K562 (cell line): Measurements from ENCODE around the gene EGLN3. TPM values are rescaled to one million over a fixed set of nuclear protein-coding genes. Genes with fewer than 3 reads are reported as not detected.

ENCODE experiments used
- BCL6 ChIP-seq: fragments of 250-450 bp; sonication (Bioruptor Pico); IDR thresholded peaks from 2 replicates; pipeline ENCODE4 v1.4.0; 2020
- C11orf30 ChIP-seq: fragments of 450-650 bp; IDR thresholded peaks from 2 replicates; pipeline ENCODE4 v1.6.1; 2016; ENCODE audit warnings: low read depth, mild to moderate bottlenecking
- HMGN3 ChIP-seq: IDR thresholded peaks from 2 replicates; pipeline ENCODE4 v1.6.1; 2011; ENCODE audit warnings: borderline replicate concordance, low read depth, mild to moderate bottlenecking, mixed read lengths, low read length; ENCODE audit not compliant: insufficient read length; ENCODE audit errors: extremely low read depth
- ILK ChIP-seq: fragments of 450-650 bp; IDR thresholded peaks from 2 replicates; pipeline ENCODE4 v1.6.1; 2016; ENCODE audit warnings: missing genetic modification characterization, low read depth, mild to moderate bottlenecking, missing compliant biosample characterization, moderate library complexity, borderline replicate concordance
- KDM5B ChIP-seq: fragments of 200-600 bp; sonication (generic); IDR thresholded peaks from 2 replicates; pipeline ENCODE4 v1.6.1; 2012; ENCODE audit warnings: low read depth, mild to moderate bottlenecking, moderate library complexity, low read length, control low read depth, inconsistent platforms; ENCODE audit not compliant: insufficient replicate concordance
- KLF1 ChIP-seq: fragments of 450-650 bp; IDR thresholded peaks from 2 replicates; pipeline ENCODE4 v1.6.1; 2016; ENCODE audit warnings: missing genetic modification characterization, missing compliant biosample characterization
- MEF2A ChIP-seq: IDR thresholded peaks from 2 replicates; pipeline ENCODE4 v1.6.1; 2011; ENCODE audit warnings: low read depth, mild to moderate bottlenecking, low read length, moderate library complexity; ENCODE audit not compliant: control insufficient read depth
- MTA1 ChIP-seq: fragments of 450-650 bp; IDR thresholded peaks from 2 replicates; pipeline ENCODE4 v1.6.1; 2017; ENCODE audit warnings: borderline replicate concordance
- NFRKB ChIP-seq: fragments of 450-650 bp; IDR thresholded peaks from 2 replicates; pipeline ENCODE4 v1.6.1; 2016; ENCODE audit warnings: low read depth
- SRSF1 ChIP-seq: fragments of 200-400 bp; formaldehyde crosslinking; IDR thresholded peaks from 2 replicates; pipeline ENCODE4 v1.6.1; 2017; ENCODE audit warnings: mild to moderate bottlenecking, low read depth, low read length, moderate library complexity
- TBP ChIP-seq: optimal IDR thresholded peaks from 2 replicates; pipeline ENCODE3; 2011; ENCODE audit warnings: low read depth, low read length, improper control_type of control experiment
- TCF3 ChIP-seq: sonication (generic); formaldehyde crosslinking; IDR thresholded peaks from 2 replicates; pipeline ENCODE4 v1.4.0; 2020; ENCODE audit warnings: mild to moderate bottlenecking, missing genetic modification reagents
- TRIM24 ChIP-seq, 2 experiments: fragments of 450-650 bp; IDR thresholded peaks; 2 replicates each; pipeline ENCODE4 v1.6.1; 2016
- ZNF174 ChIP-seq: fragments of 250-450 bp; sonication (Bioruptor Pico); IDR thresholded peaks from 2 replicates; pipeline ENCODE4 v1.4.0; 2020; ENCODE audit warnings: mild to moderate bottlenecking
- ZNF384 ChIP-seq: IDR thresholded peaks from 2 replicates; pipeline ENCODE4 v1.6.1; 2012; ENCODE audit warnings: low read depth, low read length, improper control_type of control experiment
- polyA plus RNA-seq, 8 experiments: library from polyadenylated mRNA; depleted of rRNA in 4 of 8; stranded (reverse) in 5 of 8; unstranded in 3 of 8; fragments of >200 nt; fragmentation: Nextera tagmentation in 2 of 8; fragmentation: Illumina TruSeq in 1 of 8; extraction: Ambion mirVana in 2 of 8; extraction: Trizol in 1 of 8; gene quantifications; 2 replicates each; pipeline versions ENCODE4 v1.2.1 to v1.2.3, GENCODE V29; 2011 to 2014; ENCODE audit warnings: inconsistent platforms in 1 of 8, missing spikeins in 1 of 8
- total RNA-seq, 7 experiments: library from RNA; depleted of rRNA in 6 of 7; stranded (reverse); fragments of >200 nt in 6 of 7; fragmentation: Illumina TruSeq in 2 of 7; extraction: Trizol in 2 of 7; gene quantifications; 2 replicates each; pipeline versions ENCODE4 v1.2.1 to v1.2.3, GENCODE V29; 2011 to 2021; ENCODE audit warnings: low replicate concordance in 1 of 7
- TF ChIP-seq, protein P1 (sequence below): fragments of 450-650 bp; formaldehyde crosslinking; IDR thresholded peaks from 2 replicates; pipeline ENCODE4 v1.4.0; 2022; ENCODE audit warnings: missing genetic modification characterization
- TF ChIP-seq, protein P2 (sequence below): sonication (generic); formaldehyde crosslinking; IDR thresholded peaks from 2 replicates; pipeline ENCODE4 v1.8.0; 2022; ENCODE audit warnings: missing genetic modification reagents, mild to moderate bottlenecking, moderate library complexity, borderline replicate concordance
- TF ChIP-seq, protein P3 (sequence below): sonication (generic); formaldehyde crosslinking; IDR thresholded peaks from 2 replicates; pipeline ENCODE4 v1.8.0; 2022; ENCODE audit warnings: missing genetic modification reagents, mild to moderate bottlenecking, borderline replicate concordance
- TF ChIP-seq, protein P4 (sequence below): fragments of 250-450 bp; sonication (Bioruptor Pico); IDR thresholded peaks from 2 replicates; pipeline ENCODE4 v1.5.1; 2021; ENCODE audit warnings: mild to moderate bottlenecking
- TF ChIP-seq, protein P5 (sequence below): sonication (generic); formaldehyde crosslinking; IDR thresholded peaks from 2 replicates; pipeline ENCODE4 v1.8.1; 2023; ENCODE audit warnings: mild to moderate bottlenecking, missing genetic modification reagents, moderate library complexity
- TF ChIP-seq, protein P6 (sequence below): fragments of 450-650 bp; formaldehyde crosslinking; IDR thresholded peaks from 2 replicates; pipeline ENCODE4 v1.4.0; 2022; ENCODE audit warnings: missing genetic modification characterization

EGLN3 gene
- total and polyA plus RNA-seq, 9 of the 15 experiments (the other 6 are each of a cell fraction or from before 2014, with no cell fraction given), result 2.5 to 87.6 (median 5.8) TPM

DNA sequence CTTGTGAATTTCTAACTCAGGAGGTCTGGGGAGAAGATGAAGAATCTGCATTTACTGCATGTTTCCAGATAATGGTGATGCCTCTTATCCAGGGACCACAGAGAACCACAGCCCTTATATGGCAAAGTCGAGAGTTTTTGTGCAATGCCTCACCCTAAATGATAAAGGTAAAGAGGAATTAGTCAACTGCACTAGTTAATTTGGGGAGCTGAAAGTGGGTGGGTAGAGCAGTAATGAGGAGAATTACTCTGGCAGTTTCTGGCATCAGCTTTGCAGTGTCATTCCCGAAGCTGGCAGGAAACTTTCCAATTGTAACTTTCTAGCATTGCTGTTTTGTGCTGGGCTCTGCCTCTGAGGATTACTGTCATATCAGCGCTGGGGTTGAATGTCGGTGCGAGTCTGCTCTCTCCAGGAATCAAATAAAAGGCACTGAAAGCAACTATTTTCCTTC is 10.3 kb downstream of the EGLN3 start (continued):
- TF ChIP-seq NFRKB, result no peak
- TF ChIP-seq ZNF174 (CRISPR knock-in tag), result no peak
- TF ChIP-seq TRIM24 (IDR thresholded peaks at IDR 0.05), result no peak
- no peak for TF ChIP-seq KDM5B
- TF ChIP-seq TBP, result peak; percentile 20
- peak; percentile 69 for TF ChIP-seq TCF3 (CRISPR knock-in tag)
- TF ChIP-seq, protein P1, sequence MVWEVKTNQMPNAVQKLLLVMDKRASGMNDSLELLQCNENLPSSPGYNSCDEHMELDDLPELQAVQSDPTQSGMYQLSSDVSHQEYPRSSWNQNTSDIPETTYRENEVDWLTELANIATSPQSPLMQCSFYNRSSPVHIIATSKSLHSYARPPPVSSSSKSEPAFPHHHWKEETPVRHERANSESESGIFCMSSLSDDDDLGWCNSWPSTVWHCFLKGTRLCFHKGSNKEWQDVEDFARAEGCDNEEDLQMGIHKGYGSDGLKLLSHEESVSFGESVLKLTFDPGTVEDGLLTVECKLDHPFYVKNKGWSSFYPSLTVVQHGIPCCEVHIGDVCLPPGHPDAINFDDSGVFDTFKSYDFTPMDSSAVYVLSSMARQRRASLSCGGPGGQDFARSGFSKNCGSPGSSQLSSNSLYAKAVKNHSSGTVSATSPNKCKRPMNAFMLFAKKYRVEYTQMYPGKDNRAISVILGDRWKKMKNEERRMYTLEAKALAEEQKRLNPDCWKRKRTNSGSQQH (CRISPR knock-in tag), result no peak
- no peak for TF ChIP-seq MEF2A
- TF ChIP-seq MTA1, result no peak
- TF ChIP-seq, protein P2, sequence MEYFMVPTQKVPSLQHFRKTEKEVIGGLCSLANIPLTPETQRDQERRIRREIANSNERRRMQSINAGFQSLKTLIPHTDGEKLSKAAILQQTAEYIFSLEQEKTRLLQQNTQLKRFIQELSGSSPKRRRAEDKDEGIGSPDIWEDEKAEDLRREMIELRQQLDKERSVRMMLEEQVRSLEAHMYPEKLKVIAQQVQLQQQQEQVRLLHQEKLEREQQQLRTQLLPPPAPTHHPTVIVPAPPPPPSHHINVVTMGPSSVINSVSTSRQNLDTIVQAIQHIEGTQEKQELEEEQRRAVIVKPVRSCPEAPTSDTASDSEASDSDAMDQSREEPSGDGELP (CRISPR knock-in tag), result no peak
- TF ChIP-seq, protein P3, sequence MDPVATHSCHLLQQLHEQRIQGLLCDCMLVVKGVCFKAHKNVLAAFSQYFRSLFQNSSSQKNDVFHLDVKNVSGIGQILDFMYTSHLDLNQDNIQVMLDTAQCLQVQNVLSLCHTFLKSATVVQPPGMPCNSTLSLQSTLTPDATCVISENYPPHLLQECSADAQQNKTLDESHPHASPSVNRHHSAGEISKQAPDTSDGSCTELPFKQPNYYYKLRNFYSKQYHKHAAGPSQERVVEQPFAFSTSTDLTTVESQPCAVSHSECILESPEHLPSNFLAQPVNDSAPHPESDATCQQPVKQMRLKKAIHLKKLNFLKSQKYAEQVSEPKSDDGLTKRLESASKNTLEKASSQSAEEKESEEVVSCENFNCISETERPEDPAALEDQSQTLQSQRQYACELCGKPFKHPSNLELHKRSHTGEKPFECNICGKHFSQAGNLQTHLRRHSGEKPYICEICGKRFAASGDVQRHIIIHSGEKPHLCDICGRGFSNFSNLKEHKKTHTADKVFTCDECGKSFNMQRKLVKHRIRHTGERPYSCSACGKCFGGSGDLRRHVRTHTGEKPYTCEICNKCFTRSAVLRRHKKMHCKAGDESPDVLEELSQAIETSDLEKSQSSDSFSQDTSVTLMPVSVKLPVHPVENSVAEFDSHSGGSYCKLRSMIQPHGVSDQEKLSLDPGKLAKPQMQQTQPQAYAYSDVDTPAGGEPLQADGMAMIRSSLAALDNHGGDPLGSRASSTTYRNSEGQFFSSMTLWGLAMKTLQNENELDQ (CRISPR knock-in tag), result no peak
- TF ChIP-seq, protein P4, sequence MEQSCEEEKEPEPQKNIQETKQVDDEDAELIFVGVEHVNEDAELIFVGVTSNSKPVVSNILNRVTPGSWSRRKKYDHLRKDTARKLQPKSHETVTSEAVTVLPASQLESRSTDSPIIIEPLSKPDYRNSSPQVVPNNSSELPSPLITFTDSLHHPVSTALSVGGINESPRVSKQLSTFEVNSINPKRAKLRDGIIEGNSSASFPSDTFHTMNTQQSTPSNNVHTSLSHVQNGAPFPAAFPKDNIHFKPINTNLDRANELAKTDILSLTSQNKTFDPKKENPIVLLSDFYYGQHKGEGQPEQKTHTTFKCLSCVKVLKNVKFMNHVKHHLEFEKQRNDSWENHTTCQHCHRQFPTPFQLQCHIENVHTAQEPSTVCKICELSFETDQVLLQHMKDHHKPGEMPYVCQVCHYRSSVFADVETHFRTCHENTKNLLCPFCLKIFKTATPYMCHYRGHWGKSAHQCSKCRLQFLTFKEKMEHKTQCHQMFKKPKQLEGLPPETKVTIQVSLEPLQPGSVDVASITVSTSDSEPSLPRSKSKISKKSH (CRISPR knock-in tag), result no peak
- TF ChIP-seq ILK, result no peak
- no peak for TF ChIP-seq SRSF1
- TF ChIP-seq HMGN3, result no peak
- no peak for TF ChIP-seq BCL6 (CRISPR knock-in tag)
- TF ChIP-seq, protein P5, sequence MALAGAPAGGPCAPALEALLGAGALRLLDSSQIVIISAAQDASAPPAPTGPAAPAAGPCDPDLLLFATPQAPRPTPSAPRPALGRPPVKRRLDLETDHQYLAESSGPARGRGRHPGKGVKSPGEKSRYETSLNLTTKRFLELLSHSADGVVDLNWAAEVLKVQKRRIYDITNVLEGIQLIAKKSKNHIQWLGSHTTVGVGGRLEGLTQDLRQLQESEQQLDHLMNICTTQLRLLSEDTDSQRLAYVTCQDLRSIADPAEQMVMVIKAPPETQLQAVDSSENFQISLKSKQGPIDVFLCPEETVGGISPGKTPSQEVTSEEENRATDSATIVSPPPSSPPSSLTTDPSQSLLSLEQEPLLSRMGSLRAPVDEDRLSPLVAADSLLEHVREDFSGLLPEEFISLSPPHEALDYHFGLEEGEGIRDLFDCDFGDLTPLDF (CRISPR knock-in tag), result no peak
- 0 out of 2 replicates have a peak, but pooled peaks have one; percentile 8 for TF ChIP-seq C11orf30
- no peak for TF ChIP-seq KLF1 (tag)
- TF ChIP-seq, protein P6, sequence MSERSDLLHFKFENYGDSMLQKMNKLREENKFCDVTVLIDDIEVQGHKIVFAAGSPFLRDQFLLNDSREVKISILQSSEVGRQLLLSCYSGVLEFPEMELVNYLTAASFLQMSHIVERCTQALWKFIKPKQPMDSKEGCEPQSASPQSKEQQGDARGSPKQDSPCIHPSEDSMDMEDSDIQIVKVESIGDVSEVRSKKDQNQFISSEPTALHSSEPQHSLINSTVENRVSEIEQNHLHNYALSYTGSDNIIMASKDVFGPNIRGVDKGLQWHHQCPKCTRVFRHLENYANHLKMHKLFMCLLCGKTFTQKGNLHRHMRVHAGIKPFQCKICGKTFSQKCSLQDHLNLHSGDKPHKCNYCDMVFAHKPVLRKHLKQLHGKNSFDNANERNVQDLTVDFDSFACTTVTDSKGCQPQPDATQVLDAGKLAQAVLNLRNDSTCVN (CRISPR knock-in tag), result no peak
- no peak for TF ChIP-seq ZNF384
